ENCODE measurements around the gene NRDC. TPM values are rescaled to one million over a fixed set of nuclear protein-coding genes. Genes with fewer than 3 reads are reported as not detected.

NRDC gene
- total and polyA plus RNA-seq, 9 of the 15 experiments (the other 6 are each of a cell fraction or from before 2014, with no cell fraction given), result 102 to 371 (median 201) TPM

GRCh38 chr1:51760872-51761271 is 117.7 kb downstream of the NRDC start (continued):
- TF ChIP-seq, protein P1, sequence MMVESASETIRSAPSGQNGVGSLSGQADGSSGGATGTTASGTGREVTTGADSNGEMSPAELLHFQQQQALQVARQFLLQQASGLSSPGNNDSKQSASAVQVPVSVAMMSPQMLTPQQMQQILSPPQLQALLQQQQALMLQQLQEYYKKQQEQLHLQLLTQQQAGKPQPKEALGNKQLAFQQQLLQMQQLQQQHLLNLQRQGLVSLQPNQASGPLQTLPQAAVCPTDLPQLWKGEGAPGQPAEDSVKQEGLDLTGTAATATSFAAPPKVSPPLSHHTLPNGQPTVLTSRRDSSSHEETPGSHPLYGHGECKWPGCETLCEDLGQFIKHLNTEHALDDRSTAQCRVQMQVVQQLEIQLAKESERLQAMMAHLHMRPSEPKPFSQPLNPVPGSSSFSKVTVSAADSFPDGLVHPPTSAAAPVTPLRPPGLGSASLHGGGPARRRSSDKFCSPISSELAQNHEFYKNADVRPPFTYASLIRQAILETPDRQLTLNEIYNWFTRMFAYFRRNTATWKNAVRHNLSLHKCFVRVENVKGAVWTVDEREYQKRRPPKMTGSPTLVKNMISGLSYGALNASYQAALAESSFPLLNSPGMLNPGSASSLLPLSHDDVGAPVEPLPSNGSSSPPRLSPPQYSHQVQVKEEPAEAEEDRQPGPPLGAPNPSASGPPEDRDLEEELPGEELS (CRISPR knock-in tag; IDR thresholded peaks at IDR 0.05; ENCODE audit: borderline replicate concordance), result no peak
- TF ChIP-seq EGR1 (conservative IDR thresholded peaks at IDR 0.05), result no peak
- no peak for TF ChIP-seq TAL1 (IDR thresholded peaks at IDR 0.05)
- TF ChIP-seq ZBTB17 (CRISPR knock-in tag; IDR thresholded peaks at IDR 0.05), result no peak
- TF ChIP-seq POLR2H (tag; IDR thresholded peaks at IDR 0.05; ENCODE audit: low read depth), result peak; percentile 21; the same call in 1 of the 2 replicates
- TF ChIP-seq HOMEZ (CRISPR knock-in tag; IDR thresholded peaks at IDR 0.05), result no peak

- DNase-seq (ENCODE audit: extremely low read depth in 1 of 4, low spot score in 3 of 4) (no peak), FAIRE-seq (no peak), ATAC-seq (no peak)
- CTCF ChIA-PET (ENCODE audit: low intra/inter-chr PET ratio), result no interaction called here
- POLR2A ChIA-PET, result interaction anchor here (0.6 to 1.4 kb wide), 2 partner anchors 8 to 114 kb away, joined by 3 read pairs; no protein-coding TSS in a partner anchor
- Histone ChIP-seq H3K4me3 (no peak overlapping the region), H3K4me1 (replicated peaks in 1 of 2; ENCODE audit: control insufficient read depth in 2 of 2, insufficient read depth in 2 of 2, low read length in 2 of 2) (peaks cover 0 to 3% of the 10 kb centered on the region in 2 experiments; a peak in 2 of 5 replicates), H3K9me1 (ENCODE audit: control insufficient read depth, insufficient read depth, low read length) (no peaks in the 10 kb centered on the region), H4K20me1 (replicated peaks; ENCODE audit: control insufficient read depth, insufficient read depth, low read length) (no peaks in the 10 kb centered on the region), H3K9me3 (replicated peaks; ENCODE audit: control insufficient read depth, insufficient read depth, low read depth, low read length) (no peaks in the 10 kb centered on the region), H3K79me2 (ENCODE audit: control insufficient read depth, insufficient read depth, low read length) (peaks cover 4% of the 10 kb centered on the region; the same call in 1 of the 3 replicates), H3K9ac (ENCODE audit: insufficient read depth in 1 of 2, low read depth in 2 of 2, low read length in 2 of 2) (no peak overlapping the region), H3K27me3 (ENCODE audit: control insufficient read depth in 2 of 2, insufficient read depth in 2 of 2, low read length in 2 of 2) (no peaks in the 10 kb centered on the region), H2AFZ (ENCODE audit: low read depth, low read length) (no peak overlapping the region), H3K4me2 (ENCODE audit: insufficient read depth, low read length) (no peak overlapping the region), H3K36me3 (ENCODE audit: control insufficient read depth, insufficient read depth, low read length) (peaks cover 69% of the 10 kb centered on the region), H3K27ac (ENCODE audit: extremely low read depth, low read depth, low read length) (no peak overlapping the region)
- no TSS peak for BruUV-seq (replicated peaks)
- 84% methylated on average over 4 of the region's 4 CpGs for WGBS (ENCODE audit: insufficient coverage, low coverage, missing lambda C conversion rate)
- in situ Hi-C loops (cut with MboI) (no loop called here), intact Hi-C loops (cut with micrococcal nuclease) (no loop called here)
- no peak for TF ChIP-seq PBX2 (CRISPR knock-in tag; IDR thresholded peaks at IDR 0.05; ENCODE audit: low read depth)
- TF ChIP-seq PBX2 (tag; conservative IDR thresholded peaks at IDR 0.05; ENCODE audit: low read depth), result 0 out of 2 replicates have a peak, but pooled peaks have one; percentile 32
- peak; percentile 52; the same call in 1 of the 2 replicates for TF ChIP-seq TEAD2 (tag; IDR thresholded peaks at IDR 0.05)
- TF ChIP-seq KLF13 (tag; IDR thresholded peaks at IDR 0.05; ENCODE audit: borderline replicate concordance, low read depth), result peak; percentile 36; the same call in 1 of the 2 replicates
- no peak for TF ChIP-seq SP1 (CRISPR knock-in tag; IDR thresholded peaks at IDR 0.05)
- TF ChIP-seq SMAD4 (CRISPR knock-in tag; conservative IDR thresholded peaks at IDR 0.05), result peak; percentile 74
- no peak for TF ChIP-seq NR4A1 (CRISPR knock-in tag; IDR thresholded peaks at IDR 0.05)
- TF ChIP-seq NR4A1 (tag; IDR thresholded peaks at IDR 0.05), result peak; percentile 78; the same call in 1 of the 2 replicates
- peak; percentile 66; the same call in 1 of the 2 replicates for TF ChIP-seq ZNF644 (tag; IDR thresholded peaks at IDR 0.05; ENCODE audit: low read depth)
- no peak for TF ChIP-seq PRMT5 (CRISPR knock-in tag; IDR thresholded peaks at IDR 0.05)
These were observed 120.2 kb downstream of the NRDC start for GRCh38 chr1:51758310-51758709.
